Activated CD8-positive, alpha-beta T cell treated with anti-CD3 and anti-CD28 coated beads for 36 hours (primary cell): ENCODE data around the gene NFATC2. TPM values are rescaled to one million over a fixed set of nuclear protein-coding genes. Genes with fewer than 3 reads are reported as not detected.

ENCODE experiments used
- ATAC-seq: fragments of 200-7000 bp; cut with Tn5 transposase; one replicate; pipeline ENCODE4 v1.10.0; 2021; ENCODE audit warnings: mild to moderate bottlenecking, moderate library complexity
- CTCF ChIA-PET: fragments of 350-600 bp; sonication (Branson Sonifier 250); formaldehyde crosslinking; loops from one replicate; lab custom pipeline; 2021; ENCODE audit warnings: antibody characterized with exemption; lab: Charles Lee
- POLR2A ChIA-PET: fragments of 350-600 bp; sonication (Branson Sonifier 250); formaldehyde crosslinking; loops from one replicate; lab custom pipeline; 2021; ENCODE audit warnings: antibody characterized with exemption; lab: Charles Lee
- DNase-seq: peaks from one replicate; pipeline ENCODE4 v3.0.0-alpha.2; 2020
- H3K27ac Mint-ChIP-seq: one replicate; pipeline ENCODE4 v1.8.0; 2021; ENCODE audit warnings: mild to moderate bottlenecking, mixed read lengths
- H3K27me3 Mint-ChIP-seq: one replicate; pipeline ENCODE4 v1.8.0; 2021; ENCODE audit warnings: mixed read lengths
- H3K36me3 Mint-ChIP-seq: one replicate; pipeline ENCODE4 v1.8.0; 2021; ENCODE audit warnings: low read depth, mixed read lengths
- H3K4me1 Mint-ChIP-seq: one replicate; pipeline ENCODE4 v1.8.0; 2021; ENCODE audit warnings: low read depth, mixed read lengths
- H3K4me3 Mint-ChIP-seq: one replicate; pipeline ENCODE4 v1.8.0; 2021; ENCODE audit warnings: mild to moderate bottlenecking, moderate library complexity, mixed read lengths
- H3K9me3 Mint-ChIP-seq: one replicate; pipeline ENCODE4 v1.8.0; 2021; ENCODE audit warnings: mixed read lengths
- intact Hi-C: fragments of 100-400 bp; cut with micrococcal nuclease; formaldehyde crosslinking; loops from one replicate; pipeline ENCODE4 v1.10.0; 2022
- total RNA-seq, 2 experiments: library from RNA; stranded (reverse); gene quantifications; one replicate each; pipeline ENCODE4 v1.2.3, GENCODE V29; 2021
- TF ChIP-seq, protein P1 (sequence below): fragments of 200-600 bp; IDR thresholded peaks from one replicate; pipeline ENCODE4 v1.8.0; 2022; ENCODE audit warnings: antibody characterized with exemption, mild to moderate bottlenecking

Gene NFATC2
- total RNA-seq, 2 experiments from 2014 or later: 38.3 to 40.9 TPM

GRCh38 chr20:51525241-51526105, 17.0 kb downstream of the NFATC2 start:
- POLR2A ChIA-PET: interaction anchor here (0.6 to 11.5 kb wide), 10 partner anchors 13 to 124 kb away, joined by 3 to 142 read pairs (median 8); partner anchors contain the start of gene NFATC2
- no peaks in the 10 kb centered on the region for H3K27me3 Mint-ChIP-seq
- H3K27ac Mint-ChIP-seq: peak overlapping the region; percentile 99
- intact Hi-C loops: no loop called here
- H3K9me3 Mint-ChIP-seq: no peaks in the 10 kb centered on the region
- CTCF ChIA-PET: interaction anchor here (1.2 to 1.8 kb wide), 4 partner anchors 9 to 69 kb away, joined by 4 to 6 read pairs (median 6); no protein-coding TSS in a partner anchor
- peak overlapping the region; percentile 74 for H3K4me3 Mint-ChIP-seq
- peaks cover 59% of the 10 kb centered on the region for H3K36me3 Mint-ChIP-seq
- ATAC-seq (peak; percentile 47), DNase-seq (peak; percentile 73)
- TF ChIP-seq, protein P1, sequence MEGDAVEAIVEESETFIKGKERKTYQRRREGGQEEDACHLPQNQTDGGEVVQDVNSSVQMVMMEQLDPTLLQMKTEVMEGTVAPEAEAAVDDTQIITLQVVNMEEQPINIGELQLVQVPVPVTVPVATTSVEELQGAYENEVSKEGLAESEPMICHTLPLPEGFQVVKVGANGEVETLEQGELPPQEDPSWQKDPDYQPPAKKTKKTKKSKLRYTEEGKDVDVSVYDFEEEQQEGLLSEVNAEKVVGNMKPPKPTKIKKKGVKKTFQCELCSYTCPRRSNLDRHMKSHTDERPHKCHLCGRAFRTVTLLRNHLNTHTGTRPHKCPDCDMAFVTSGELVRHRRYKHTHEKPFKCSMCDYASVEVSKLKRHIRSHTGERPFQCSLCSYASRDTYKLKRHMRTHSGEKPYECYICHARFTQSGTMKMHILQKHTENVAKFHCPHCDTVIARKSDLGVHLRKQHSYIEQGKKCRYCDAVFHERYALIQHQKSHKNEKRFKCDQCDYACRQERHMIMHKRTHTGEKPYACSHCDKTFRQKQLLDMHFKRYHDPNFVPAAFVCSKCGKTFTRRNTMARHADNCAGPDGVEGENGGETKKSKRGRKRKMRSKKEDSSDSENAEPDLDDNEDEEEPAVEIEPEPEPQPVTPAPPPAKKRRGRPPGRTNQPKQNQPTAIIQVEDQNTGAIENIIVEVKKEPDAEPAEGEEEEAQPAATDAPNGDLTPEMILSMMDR: no peak
- peaks cover 73% of the 10 kb centered on the region for H3K4me1 Mint-ChIP-seq

DNA sequence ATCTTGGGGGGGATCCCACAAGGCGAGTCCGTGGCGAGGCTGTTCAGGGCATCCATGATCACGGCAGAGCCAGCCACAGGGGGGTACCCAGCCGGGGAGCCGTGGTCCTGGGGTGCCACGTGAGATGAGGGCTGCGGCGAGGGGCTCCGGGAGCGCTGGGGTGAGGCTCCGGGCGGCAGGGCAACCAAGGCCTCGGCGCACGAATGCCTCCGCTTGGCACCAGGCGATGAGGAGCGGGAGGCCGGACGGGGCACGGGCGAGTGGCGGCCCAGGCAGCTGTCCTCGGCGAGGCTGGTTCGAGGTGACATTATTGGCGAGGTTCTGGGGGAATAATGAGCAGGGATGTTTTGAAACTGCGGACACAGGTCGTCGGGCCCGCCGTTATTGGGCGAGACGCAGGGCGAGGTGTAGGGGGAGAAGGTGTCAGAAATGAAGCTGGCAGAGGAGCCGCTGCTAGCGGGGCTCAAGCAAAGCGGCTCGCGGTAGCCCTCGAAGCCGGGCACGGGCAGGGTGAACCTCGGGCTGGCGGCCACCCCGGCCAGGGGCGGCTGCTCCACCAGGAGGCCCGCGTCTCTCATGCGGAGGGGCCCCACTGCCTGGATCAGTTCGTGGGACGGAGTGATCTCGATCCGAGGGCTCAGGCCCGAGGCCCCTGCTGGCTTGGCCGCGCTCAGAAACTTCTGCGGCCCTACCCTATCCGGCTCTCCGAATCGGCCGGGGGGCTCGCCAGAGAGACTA, 19.1 kb downstream of the NFATC2 start:
- TF ChIP-seq, protein P1: no peak
- intact Hi-C loops: no loop called here
- Mint-ChIP-seq H3K9me3 (no peaks in the 10 kb centered on the region), H3K4me1 (peaks cover 66% of the 10 kb centered on the region), H3K36me3 (peaks cover 63% of the 10 kb centered on the region), H3K4me3 (no peak overlapping the region), H3K27ac (no peak overlapping the region), H3K27me3 (no peaks in the 10 kb centered on the region)
- ATAC-seq (no peak), DNase-seq (no peak)
- ChIA-PET POLR2A (no interaction called here), CTCF (no interaction called here)

DNA sequence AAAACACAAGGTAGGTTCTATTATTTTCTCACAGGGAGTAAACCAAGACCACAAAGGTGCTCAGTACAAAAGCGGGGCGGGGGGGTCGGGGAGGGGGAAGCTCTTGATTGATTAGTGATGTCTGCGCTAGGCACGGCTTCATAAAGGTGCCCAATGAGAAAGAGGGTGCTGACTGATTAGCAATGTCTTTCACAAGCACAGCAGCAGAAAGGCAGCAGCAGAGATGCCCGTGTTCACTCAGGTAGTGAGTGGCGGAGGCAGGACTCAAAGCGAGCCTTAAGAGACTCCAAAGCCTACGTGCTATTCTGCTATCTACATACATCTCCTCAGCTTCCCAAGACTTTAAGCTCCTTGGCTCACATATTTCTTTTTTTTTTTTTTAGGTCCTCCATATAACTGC, 20.3 kb downstream of the NFATC2 start:
- DNase-seq: no peak
- CTCF ChIA-PET: no interaction called here

DNA sequence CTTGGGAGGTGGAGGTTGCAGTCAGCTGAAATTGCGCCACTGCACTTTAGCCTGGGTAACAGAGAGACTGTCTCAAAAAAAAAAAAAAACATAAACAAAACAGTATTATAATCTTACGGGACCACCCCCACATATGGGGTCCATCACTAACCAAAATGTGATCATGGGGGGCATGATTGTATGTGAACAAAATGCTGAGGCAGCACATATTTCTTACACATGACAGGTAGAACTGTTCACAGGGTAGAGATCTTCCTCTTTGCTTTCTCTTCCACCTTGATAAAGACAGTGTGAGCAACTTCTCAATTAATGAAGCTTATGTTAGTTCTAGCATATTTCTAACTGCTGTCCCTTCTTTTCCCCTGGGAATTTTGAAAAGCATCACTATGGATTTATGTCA, 24.7 kb downstream of the NFATC2 start:
- ChIA-PET POLR2A (interaction anchor here (1.1 to 1.4 kb wide), 2 partner anchors 9 kb away, joined by 3 to 5 read pairs; no protein-coding TSS in a partner anchor), CTCF (no interaction called here)
- peaks cover 80% of the 10 kb centered on the region for H3K36me3 Mint-ChIP-seq
- DNase-seq (no peak), ATAC-seq (no peak)
- no peaks in the 10 kb centered on the region for H3K9me3 Mint-ChIP-seq
- H3K27me3 Mint-ChIP-seq: no peaks in the 10 kb centered on the region
- intact Hi-C loops: no loop called here
- no peak overlapping the region for H3K4me3 Mint-ChIP-seq
- no peak overlapping the region for H3K27ac Mint-ChIP-seq
- peaks cover 67% of the 10 kb centered on the region for H3K4me1 Mint-ChIP-seq
- TF ChIP-seq, protein P1: no peak

More for the DNA sequence above, 20.3 kb downstream of the NFATC2 start:
- Mint-ChIP-seq H3K27ac (peak overlapping the region; percentile 49), H3K4me3 (no peak overlapping the region), H3K9me3 (no peaks in the 10 kb centered on the region), H3K4me1 (peaks cover 64% of the 10 kb centered on the region), H3K36me3 (peaks cover 66% of the 10 kb centered on the region), H3K27me3 (no peaks in the 10 kb centered on the region)
- POLR2A ChIA-PET: no interaction called here
- TF ChIP-seq, protein P1: no peak
- no peak for ATAC-seq
- intact Hi-C loops: no loop called here
